ENCODE data around the gene MAGEF1.

MAGEF1 gene

DNA sequence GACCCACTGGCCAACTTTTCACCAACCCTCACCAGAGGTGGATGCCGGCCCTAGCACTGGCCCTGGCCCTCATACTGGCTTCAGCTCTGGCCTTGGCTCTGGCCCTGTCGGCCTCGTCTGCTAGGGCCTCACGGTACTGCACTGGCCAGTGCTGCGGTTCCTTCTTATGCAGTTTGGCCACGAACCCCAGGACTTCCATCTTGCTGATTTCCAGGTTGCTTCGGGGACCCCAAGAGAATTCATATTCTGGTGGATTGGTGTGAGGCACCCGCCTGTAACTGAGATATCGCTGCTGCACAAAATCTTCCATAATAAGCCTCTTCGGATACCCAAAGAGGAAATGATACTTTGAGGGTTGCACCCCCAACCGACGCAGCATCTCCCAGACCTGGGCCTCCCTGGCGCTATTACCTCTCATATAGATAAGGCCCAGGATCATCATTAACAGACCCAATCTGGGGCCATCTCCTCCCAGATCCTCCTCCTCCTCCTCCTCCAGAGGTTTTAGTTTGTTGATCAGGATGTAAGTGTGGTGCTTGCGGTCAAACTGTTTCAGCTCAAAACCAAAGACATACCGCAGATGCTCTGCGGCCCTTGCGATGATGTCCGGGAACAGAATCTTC, 883 bp downstream of the MAGEF1 start:
- DNase-seq, result peak in 13 of 42 donors; percentile 17 to 54 (median 31)
- intact Hi-C loops (cut with DNase I), result loop anchor here (10.0 kb wide), 1 partner anchor 64 kb away; no protein-coding TSS in a partner anchor

- intact Hi-C loops (cut with DNase I), result no loop called here
- peak in 1 of 42 donors; percentile 3 for DNase-seq
These were observed 8.2 kb downstream of the MAGEF1 start for GRCh38 chr3:184703657-184704056.

DNA sequence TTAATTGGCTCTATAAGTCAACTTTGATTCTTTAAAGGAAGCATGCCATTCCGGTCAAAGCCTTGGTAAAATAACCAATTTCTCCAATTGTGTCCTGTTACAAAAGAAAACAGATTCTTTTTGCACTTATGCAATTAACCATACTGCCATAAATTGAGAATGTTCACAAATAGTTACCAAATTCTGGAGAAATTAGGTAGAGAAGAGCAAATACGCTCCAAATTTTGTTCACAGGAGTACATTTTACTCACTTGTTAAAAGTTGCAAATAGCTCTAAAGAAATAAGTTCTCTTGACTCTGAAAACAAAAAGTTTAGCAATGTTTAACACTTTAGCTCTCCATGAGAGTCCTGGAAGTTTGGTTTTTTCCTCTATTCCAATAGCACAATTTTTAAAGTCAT, 11.1 kb downstream of the MAGEF1 start:
- intact Hi-C loops (cut with DNase I), result no loop called here

GRCh38 chr3:184697845-184698244, 14.0 kb downstream of the MAGEF1 start:
- intact Hi-C loops (cut with DNase I), result no loop called here
- DNase-seq, result peak in 1 of 42 donors; percentile 1

More for the DNA sequence above, 11.1 kb downstream of the MAGEF1 start:
- DNase-seq, result no peak

DNA sequence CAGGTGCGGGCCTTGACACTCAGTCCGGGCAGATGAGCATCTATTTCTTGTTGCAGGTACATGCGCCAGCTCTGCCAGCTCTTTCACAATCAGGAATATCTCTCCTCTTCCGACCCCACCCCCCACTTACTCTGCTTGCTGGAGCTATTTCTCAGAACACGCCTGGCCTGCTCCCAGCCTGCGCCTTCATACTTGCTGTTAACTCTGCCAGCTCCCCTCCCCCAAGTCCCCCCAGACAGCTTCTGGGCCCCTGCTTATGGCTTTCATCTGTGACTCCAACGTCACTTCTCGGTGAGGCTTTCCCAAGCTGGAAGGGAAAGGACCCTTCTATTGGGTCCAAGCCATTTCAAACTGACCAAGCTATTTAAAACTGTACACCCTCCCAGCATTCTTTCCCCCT, 15.2 kb downstream of the MAGEF1 start:
- peak in 1 of 42 donors; percentile 1 for DNase-seq
- intact Hi-C loops (cut with DNase I), result no loop called here

- no peak for DNase-seq
- intact Hi-C loops (cut with DNase I), result no loop called here
These were observed 17.1 kb downstream of the MAGEF1 start for GRCh38 chr3:184694716-184695115.

- intact Hi-C loops (cut with DNase I), result no loop called here
- no peak for DNase-seq
These were observed 17.7 kb downstream of the MAGEF1 start for GRCh38 chr3:184694133-184694665.

GRCh38 chr3:184693011-184693975, 18.6 kb downstream of the MAGEF1 start:
- intact Hi-C loops (cut with DNase I), result no loop called here
- no peak for DNase-seq

DNA sequence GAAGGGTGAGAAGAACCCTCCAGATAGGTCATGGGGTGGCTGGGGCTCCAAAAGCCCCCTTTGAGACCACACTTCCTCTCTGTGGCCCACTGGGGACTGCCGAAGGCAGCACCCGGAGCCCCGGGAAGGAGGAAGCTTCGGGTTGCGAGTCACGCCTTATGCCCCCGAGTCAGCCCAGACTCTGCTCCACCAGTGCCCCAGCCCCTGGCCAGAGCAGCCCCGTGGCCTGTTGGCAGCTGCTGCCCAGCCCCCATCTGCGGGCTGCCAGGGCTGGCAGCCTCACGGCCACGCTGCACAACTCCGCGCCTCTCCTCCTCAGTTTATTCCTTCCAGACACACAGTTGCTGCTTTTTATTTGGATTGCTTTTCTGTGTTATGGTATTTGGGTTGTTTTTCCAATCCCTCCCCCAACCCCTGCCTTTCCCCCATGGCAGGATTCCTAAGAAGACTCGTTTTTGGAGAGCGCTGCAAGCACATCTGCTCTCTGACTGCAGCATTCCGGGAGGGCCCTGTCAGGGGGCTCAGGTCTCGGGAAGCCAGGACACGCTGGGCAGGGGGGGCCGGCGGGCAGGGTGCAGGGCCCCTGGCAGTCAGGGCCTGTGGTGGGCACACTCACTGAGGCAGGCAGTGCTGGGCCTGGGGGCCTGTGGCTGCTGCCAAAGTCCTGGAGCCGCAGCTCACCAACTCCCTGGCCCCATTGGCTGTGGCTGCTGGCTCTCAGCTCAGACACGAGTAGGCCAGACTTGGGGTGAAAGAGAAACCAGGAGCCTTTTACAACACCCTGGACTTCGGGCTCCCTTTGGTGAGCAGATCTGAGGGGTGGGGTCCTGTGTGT, 20.2 kb downstream of the MAGEF1 start:
- intact Hi-C loops (cut with DNase I), result no loop called here
- peak in 33 of 42 donors; percentile 18 to 66 (median 49) for DNase-seq

GRCh38 chr3:184690192-184690883, 21.5 kb downstream of the MAGEF1 start:
- intact Hi-C loops (cut with DNase I), result no loop called here

GRCh38 chr3:184688882-184689271, 23.0 kb downstream of the MAGEF1 start:
- intact Hi-C loops (cut with DNase I), result no loop called here
- no peak for DNase-seq

More at GRCh38 chr3:184690192-184690883, 21.5 kb downstream of the MAGEF1 start:
- DNase-seq, result no peak

GRCh38 chr3:184688251-184688881, 23.5 kb downstream of the MAGEF1 start:
- intact Hi-C loops (cut with DNase I), result no loop called here
- DNase-seq, result no peak

DNA sequence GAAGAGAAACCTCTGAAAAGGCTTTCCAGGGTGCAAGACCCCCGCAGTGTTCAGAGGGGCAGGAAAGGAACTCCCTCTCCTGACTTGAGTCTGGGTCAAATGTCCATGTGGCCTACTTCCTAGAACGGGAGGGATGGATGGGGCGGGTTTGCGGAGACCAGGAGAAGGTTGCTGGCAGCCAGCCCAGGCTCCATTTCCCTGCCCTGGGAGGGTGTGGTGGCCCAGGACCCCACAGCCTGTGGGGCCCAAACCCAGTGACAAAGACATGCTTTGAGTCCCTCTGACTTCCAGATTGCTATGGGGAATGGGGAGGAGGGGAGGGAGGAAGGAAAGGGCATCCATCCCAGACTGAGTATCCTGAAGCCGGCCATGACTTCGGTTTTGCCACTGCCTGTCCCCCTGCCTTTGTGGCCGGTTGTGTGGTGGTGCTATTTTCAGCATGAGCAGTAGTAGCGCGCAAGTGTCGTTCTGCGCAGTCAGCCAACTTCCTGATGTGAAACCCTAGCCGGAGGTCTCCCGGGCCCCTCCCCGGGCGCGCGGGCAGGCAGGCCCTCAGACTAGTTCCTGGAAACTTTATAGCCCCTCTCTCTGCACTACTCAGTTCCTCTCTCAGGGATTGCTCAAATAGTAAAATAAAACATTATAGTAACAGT, 24.4 kb downstream of the MAGEF1 start:
- DNase-seq, result peak in 34 of 42 donors; percentile 22 to 71 (median 51)
- intact Hi-C loops (cut with DNase I), result no loop called here

GRCh38 chr3:184685646-184686045, 26.2 kb downstream of the MAGEF1 start:
- intact Hi-C loops (cut with DNase I), result no loop called here
- DNase-seq, result no peak

GRCh38 chr3:184685055-184685454, 26.8 kb downstream of the MAGEF1 start:
- DNase-seq, result no peak
- intact Hi-C loops (cut with DNase I), result no loop called here

- intact Hi-C loops (cut with DNase I), result no loop called here
- DNase-seq, result no peak
These were observed 27.8 kb downstream of the MAGEF1 start for GRCh38 chr3:184683900-184684560.

DNA sequence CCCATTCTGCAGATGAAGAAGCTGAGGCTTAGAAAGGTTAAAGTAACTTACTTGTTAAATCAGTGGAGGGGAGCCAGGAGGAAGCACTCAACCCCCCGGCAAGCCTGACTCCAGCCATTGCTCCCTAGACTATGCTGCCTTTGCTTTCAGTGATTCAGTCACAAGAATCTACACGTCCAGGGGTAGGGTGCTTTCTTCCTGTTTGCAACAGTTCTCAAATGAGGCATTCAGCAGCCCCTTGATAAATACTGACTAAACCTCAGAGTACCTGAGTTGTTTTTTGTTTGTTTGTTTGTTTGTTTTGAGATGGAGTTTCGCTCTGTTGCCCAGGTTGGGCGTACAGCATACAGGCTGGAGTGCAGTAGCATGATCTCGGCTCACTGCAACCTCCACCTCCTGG, 28.6 kb downstream of the MAGEF1 start:
- intact Hi-C loops (cut with DNase I), result no loop called here
- no peak for DNase-seq

All from head of caudate nucleus (tissue), 42 donors.